ENCODE results near the gene PDS5B. TPM values are rescaled to one million over a fixed set of nuclear protein-coding genes. Genes with fewer than 3 reads are reported as not detected.

Gene PDS5B
- total RNA-seq, 1 donor from 2014 or later, result 62.7 TPM

DNA sequence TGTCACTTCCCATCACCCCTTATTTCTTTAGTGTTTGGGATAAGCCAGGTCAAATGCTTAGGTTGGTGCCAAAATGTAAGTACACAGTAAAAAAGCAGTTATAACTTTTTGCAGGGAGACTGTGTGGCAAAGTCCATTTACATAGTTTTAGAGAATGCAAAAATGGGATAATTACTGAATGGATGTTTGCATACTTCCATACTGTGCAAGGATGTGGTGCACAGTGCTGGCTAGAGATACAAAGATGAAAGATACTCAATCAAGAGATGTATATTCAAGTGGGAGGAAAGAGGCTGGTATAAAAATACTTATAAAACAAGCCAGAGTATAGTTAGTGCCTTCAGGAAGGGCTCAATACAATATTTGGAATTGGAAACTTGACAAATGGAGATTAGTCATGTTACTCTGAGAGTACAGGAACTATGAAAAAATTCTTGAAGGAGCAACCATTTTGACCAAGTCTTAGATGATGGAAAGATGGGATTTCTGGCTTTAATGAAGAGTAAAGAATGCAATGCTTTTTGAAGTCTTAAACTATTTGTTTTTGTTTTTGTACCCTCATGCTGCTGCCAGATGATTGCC, 8.0 kb downstream of the PDS5B start:
- Mint-ChIP-seq H3K36me3 (ENCODE audit: low read depth) (peaks cover 4% of the 10 kb centered on the region), H3K27me3 (ENCODE audit: insufficient read depth) (no peaks in the 10 kb centered on the region), H3K27ac (no peak overlapping the region), H3K9me3 (no peaks in the 10 kb centered on the region), H3K4me3 (no peak overlapping the region), H3K4me1 (ENCODE audit: low read depth) (peaks cover 52% of the 10 kb centered on the region)
- intact Hi-C loops (cut with micrococcal nuclease), result no loop called here
- DNase-seq (ENCODE audit: low spot score), result no peak

DNA sequence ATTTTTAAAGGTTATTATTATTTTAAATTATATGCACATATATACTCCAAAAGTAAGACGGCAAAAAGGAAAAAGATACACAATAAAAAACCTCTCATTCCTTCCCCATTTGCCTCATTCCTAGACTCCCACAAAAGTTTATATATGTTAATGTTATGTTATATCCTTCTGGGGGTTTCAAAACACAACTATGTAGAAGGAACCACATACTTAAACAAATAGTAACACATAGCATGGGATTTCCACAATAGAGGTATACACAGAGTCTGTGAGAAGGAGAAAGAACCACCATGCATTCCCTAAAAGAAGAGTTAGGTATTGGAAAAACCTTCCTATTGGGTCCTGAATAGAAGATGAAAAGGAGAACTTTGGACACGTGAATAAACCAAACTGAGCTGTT, 9.1 kb downstream of the PDS5B start:
- Mint-ChIP-seq H3K9me3 (peaks cover 3% of the 10 kb centered on the region), H3K36me3 (ENCODE audit: low read depth) (peaks cover 8% of the 10 kb centered on the region), H3K27ac (no peak overlapping the region), H3K4me3 (no peak overlapping the region), H3K27me3 (ENCODE audit: insufficient read depth) (no peaks in the 10 kb centered on the region), H3K4me1 (ENCODE audit: low read depth) (peaks cover 42% of the 10 kb centered on the region)
- intact Hi-C loops (cut with micrococcal nuclease), result no loop called here
- DNase-seq (ENCODE audit: low spot score), result no peak

DNA sequence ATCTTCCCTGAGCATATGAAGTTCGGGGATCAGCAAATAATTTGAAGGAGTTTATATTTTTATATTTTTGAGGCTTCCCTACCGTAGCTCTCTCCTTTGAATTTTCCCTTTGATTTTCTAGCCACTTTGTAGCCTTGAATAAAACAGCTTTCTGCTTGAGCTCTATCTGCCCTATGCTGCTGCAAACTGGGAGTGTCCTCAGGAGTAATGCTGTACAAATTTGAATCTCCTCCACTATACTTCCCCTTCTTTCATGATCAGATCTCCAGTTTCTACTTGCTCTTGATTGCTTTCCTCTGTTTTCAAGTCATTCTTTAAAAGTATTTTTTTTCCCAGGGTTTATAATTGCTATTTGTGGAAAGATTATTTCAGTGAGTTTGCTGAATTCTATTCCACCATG, 14.6 kb downstream of the PDS5B start:
- peaks cover 28% of the 10 kb centered on the region for H3K9me3 Mint-ChIP-seq

DNA sequence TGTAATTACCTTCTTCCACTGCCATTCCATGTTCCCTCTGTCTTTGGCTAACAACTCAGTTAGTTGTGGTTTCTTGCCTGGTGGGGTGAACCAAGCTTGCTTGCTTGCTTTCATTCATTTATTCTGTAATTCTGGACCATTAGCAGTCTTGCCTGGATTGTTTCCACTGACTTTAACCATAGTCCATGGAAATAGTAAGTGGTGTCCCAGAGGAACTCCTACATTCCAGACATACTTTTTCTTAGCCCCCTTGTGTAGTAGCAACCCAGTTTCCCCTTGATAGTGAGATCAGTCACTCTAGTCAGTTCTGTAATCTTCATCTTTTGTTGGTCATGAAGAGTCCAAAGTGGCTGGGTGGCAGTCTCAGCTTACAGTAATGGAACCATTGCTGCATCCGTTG, 23.2 kb downstream of the PDS5B start:
- DNase-seq (ENCODE audit: low spot score), result no peak
- Mint-ChIP-seq H3K4me3 (no peak overlapping the region), H3K27ac (no peak overlapping the region), H3K9me3 (peaks cover 32% of the 10 kb centered on the region), H3K4me1 (ENCODE audit: low read depth) (peaks cover 24% of the 10 kb centered on the region), H3K36me3 (ENCODE audit: low read depth) (peaks cover 22% of the 10 kb centered on the region), H3K27me3 (ENCODE audit: insufficient read depth) (peaks cover 1% of the 10 kb centered on the region)
- intact Hi-C loops (cut with micrococcal nuclease), result no loop called here

More for the DNA sequence above, 14.6 kb downstream of the PDS5B start:
- Mint-ChIP-seq H3K4me3 (no peak overlapping the region), H3K36me3 (ENCODE audit: low read depth) (peaks cover 25% of the 10 kb centered on the region), H3K27ac (no peak overlapping the region), H3K27me3 (ENCODE audit: insufficient read depth) (peaks cover 1% of the 10 kb centered on the region), H3K4me1 (ENCODE audit: low read depth) (peaks cover 23% of the 10 kb centered on the region)
- DNase-seq (ENCODE audit: low spot score), result no peak
- intact Hi-C loops (cut with micrococcal nuclease), result no loop called here

DNA sequence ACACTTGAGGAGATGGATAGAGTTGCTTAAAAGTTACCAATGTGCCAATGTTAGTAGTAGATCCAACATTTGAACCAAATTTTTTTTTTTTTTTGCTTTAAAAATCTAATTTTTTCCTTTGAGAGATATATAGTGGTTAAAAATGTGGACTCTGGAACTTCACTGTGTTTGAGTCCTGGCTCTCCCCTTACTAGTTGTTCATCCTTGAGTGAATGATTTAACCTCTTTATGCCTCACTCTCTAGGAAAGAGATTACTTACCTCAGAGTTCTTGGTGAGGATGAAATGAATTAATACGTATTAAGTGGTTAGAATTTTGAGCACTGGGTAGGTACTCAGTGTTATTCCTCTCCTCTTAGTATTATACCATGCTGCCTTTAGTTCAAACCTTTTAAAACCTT, 24.3 kb downstream of the PDS5B start:
- Mint-ChIP-seq H3K27ac (no peak overlapping the region), H3K4me3 (no peak overlapping the region), H3K9me3 (peaks cover 24% of the 10 kb centered on the region), H3K4me1 (ENCODE audit: low read depth) (peaks cover 16% of the 10 kb centered on the region), H3K36me3 (ENCODE audit: low read depth) (peaks cover 17% of the 10 kb centered on the region), H3K27me3 (ENCODE audit: insufficient read depth) (no peaks in the 10 kb centered on the region)
- intact Hi-C loops (cut with micrococcal nuclease), result no loop called here
- DNase-seq (ENCODE audit: low spot score), result no peak

DNA sequence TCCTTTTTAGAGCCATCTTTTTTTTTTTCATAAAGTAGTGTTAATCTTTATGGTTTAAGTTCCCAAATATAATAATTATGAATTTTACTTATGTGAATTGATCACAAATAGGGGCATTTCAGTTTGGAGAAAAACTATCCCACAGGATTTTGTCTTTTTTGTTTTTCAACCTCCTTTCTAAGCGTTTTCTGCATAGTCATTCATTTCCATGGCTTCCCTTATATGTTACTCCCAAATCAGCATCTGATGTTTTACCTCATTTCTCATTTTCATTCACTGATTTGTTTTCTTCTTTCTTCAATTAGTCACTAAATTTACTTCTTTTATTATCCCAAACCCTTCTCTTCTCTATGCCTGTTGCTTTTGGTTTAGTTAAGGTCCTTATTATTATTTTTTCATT, 24.7 kb downstream of the PDS5B start:
- Mint-ChIP-seq H3K9me3 (peaks cover 20% of the 10 kb centered on the region), H3K27me3 (ENCODE audit: insufficient read depth) (no peaks in the 10 kb centered on the region), H3K27ac (no peak overlapping the region), H3K36me3 (ENCODE audit: low read depth) (peaks cover 15% of the 10 kb centered on the region), H3K4me1 (ENCODE audit: low read depth) (peaks cover 15% of the 10 kb centered on the region), H3K4me3 (no peak overlapping the region)
- no peak for DNase-seq (ENCODE audit: low spot score)
- intact Hi-C loops (cut with micrococcal nuclease), result no loop called here

DNA sequence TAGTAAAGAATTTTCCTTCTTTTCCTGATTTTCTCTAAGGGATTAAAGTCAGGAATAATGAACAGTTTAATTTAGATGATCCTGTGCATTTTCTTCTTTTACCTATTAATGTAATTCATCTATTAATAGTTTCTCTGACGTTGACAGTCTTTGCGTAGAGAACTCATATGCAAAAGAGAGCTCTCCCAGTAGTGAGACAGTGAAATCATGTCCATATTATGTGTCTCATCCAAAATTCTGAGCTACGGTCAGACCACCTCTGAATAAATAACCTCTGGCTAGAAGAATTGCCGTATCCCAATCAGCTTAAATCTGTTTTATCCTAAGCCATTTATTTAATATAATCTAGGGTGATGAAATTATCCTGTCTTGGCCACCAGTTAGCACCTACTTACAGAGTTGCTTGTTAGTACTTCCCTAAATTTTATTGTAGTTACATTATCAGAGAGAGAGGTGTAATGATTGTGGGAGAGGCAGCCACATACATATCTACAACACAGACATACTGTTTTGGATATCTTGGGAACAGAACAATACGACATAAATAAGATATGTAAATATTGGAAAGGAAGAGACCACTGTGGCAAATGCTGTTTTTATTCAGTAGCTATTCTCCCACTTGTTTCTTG, 30.7 kb downstream of the PDS5B start:
- intact Hi-C loops (cut with micrococcal nuclease), result no loop called here
- Mint-ChIP-seq H3K4me3 (no peak overlapping the region), H3K27me3 (ENCODE audit: insufficient read depth) (no peaks in the 10 kb centered on the region), H3K36me3 (ENCODE audit: low read depth) (peaks cover 28% of the 10 kb centered on the region), H3K9me3 (peaks cover 37% of the 10 kb centered on the region), H3K4me1 (ENCODE audit: low read depth) (peaks cover 5% of the 10 kb centered on the region), H3K27ac (no peak overlapping the region)
- no peak for DNase-seq (ENCODE audit: low spot score)

DNA sequence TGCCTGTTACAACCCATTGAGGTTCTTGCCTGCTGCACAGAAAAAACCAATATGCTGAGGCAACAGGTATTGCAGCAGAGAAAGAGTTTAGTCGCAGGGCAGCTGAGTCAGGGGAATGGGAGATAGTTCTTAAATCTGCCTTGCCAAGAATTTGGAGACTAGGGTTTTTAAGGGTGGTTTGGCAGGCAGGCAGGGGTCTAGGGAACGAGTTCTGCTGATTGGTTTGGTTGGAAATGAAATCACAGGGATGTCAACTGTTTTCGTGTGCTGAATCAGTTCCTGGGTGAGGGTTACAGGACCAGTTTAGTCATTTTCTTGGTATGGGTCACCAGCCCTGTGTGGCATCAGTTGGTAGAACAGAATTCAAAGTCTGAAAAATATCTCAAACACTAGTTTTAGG, 36.6 kb downstream of the PDS5B start:
- Mint-ChIP-seq H3K4me1 (ENCODE audit: low read depth) (peaks cover 22% of the 10 kb centered on the region), H3K36me3 (ENCODE audit: low read depth) (peaks cover 33% of the 10 kb centered on the region), H3K27ac (no peak overlapping the region), H3K27me3 (ENCODE audit: insufficient read depth) (no peaks in the 10 kb centered on the region), H3K9me3 (peaks cover 37% of the 10 kb centered on the region), H3K4me3 (no peak overlapping the region)
- intact Hi-C loops (cut with micrococcal nuclease), result no loop called here
- DNase-seq (ENCODE audit: low spot score), result no peak

DNA sequence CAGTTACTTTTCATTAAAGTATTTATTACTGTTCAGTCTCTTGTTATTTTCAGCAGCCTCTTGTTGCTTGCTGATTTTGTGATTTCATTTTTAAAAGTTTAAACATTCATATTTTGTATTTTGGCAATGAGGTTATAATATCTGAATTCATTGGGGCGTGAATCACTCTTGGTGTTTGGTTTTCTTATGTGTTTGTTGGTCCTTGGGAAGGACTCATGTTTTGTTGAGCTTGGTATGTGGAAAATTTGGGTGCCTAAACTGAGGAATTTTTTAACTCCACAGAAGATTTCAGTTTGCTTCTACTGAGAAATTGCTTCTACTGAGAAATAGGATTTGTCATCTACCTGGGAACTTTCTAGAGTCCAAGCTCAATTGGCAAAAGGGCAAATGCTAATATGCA, 38.2 kb downstream of the PDS5B start:
- no peak for DNase-seq (ENCODE audit: low spot score)
- no peak overlapping the region for H3K4me3 Mint-ChIP-seq
- H3K27me3 Mint-ChIP-seq (ENCODE audit: insufficient read depth), result no peaks in the 10 kb centered on the region
- intact Hi-C loops (cut with micrococcal nuclease), result no loop called here
- peaks cover 28% of the 10 kb centered on the region for H3K36me3 Mint-ChIP-seq (ENCODE audit: low read depth)
- H3K4me1 Mint-ChIP-seq (ENCODE audit: low read depth), result peaks cover 22% of the 10 kb centered on the region
- H3K27ac Mint-ChIP-seq, result no peak overlapping the region
- peaks cover 29% of the 10 kb centered on the region for H3K9me3 Mint-ChIP-seq

DNA sequence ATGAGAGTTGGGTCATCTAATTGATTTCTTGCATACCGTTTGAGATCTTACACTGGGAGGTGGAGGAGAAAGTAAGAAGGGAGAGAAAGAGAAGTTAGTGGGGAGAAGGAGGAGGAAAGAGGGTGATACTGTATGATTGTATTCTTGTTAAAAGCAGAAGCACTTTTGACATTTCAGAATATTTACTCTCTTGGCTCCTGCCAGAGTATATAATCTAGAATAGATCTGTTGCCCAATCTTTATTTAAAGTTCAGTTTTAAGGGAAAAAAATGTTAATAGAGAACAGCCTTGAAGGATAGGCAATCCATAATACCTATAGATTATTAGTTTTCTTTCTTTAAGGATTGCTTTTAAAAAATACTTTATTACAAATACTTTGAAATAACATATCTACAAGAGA, 41.5 kb downstream of the PDS5B start:
- H3K9me3 Mint-ChIP-seq, result peaks cover 5% of the 10 kb centered on the region

DNA sequence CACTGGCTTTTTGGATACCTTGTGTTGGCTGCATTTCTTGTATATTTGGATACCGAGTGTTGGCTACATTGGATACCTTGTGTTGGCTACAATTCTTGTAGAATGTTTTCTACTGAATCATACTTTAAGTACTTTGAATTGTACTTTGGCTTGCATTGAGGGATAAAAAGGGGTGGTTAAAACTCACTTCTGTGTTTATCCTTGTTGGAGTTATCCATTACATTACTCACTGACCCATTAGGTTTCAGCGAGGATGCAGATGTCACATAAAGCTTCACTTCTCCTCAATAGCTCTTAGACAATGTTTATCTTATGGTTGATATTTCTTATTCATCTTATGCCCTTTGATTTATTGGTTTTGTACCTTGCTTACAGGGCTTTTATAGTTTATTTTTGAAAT, 43.1 kb downstream of the PDS5B start:
- DNase-seq (ENCODE audit: low spot score), result no peak
- intact Hi-C loops (cut with micrococcal nuclease), result no loop called here
- no peaks in the 10 kb centered on the region for H3K27me3 Mint-ChIP-seq (ENCODE audit: insufficient read depth)
- no peaks in the 10 kb centered on the region for H3K9me3 Mint-ChIP-seq
- H3K4me3 Mint-ChIP-seq, result no peak overlapping the region
- peaks cover 14% of the 10 kb centered on the region for H3K36me3 Mint-ChIP-seq (ENCODE audit: low read depth)
- H3K4me1 Mint-ChIP-seq (ENCODE audit: low read depth), result peaks cover 22% of the 10 kb centered on the region
- no peak overlapping the region for H3K27ac Mint-ChIP-seq

More for the DNA sequence above, 41.5 kb downstream of the PDS5B start:
- H3K4me1 Mint-ChIP-seq (ENCODE audit: low read depth), result peaks cover 20% of the 10 kb centered on the region
- peaks cover 20% of the 10 kb centered on the region for H3K36me3 Mint-ChIP-seq (ENCODE audit: low read depth)
- intact Hi-C loops (cut with micrococcal nuclease), result no loop called here
- H3K27ac Mint-ChIP-seq, result no peak overlapping the region
- no peaks in the 10 kb centered on the region for H3K27me3 Mint-ChIP-seq (ENCODE audit: insufficient read depth)
- no peak overlapping the region for H3K4me3 Mint-ChIP-seq
- DNase-seq (ENCODE audit: low spot score), result no peak

DNA sequence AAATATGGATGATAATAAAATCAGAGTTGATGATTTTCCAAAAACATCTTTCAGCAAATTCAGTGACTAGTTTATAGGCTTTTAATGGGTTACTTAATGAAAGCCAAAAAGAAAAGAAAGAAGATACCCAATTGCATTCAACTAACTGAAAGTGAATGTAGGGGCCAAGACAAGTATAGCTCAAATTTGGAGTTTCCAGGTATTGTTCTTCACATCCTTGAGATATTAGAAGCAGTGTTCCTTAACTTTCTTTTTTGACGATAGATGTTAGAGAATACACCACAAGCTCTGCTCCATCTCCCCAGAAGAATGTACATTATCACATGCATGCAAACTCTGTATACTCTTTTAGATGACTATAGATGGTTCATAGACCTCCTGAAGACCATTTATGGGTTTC, 43.6 kb downstream of the PDS5B start:
- no peak for DNase-seq (ENCODE audit: low spot score)
- intact Hi-C loops (cut with micrococcal nuclease), result no loop called here
- no peaks in the 10 kb centered on the region for H3K27me3 Mint-ChIP-seq (ENCODE audit: insufficient read depth)
- peaks cover 22% of the 10 kb centered on the region for H3K4me1 Mint-ChIP-seq (ENCODE audit: low read depth)
- no peaks in the 10 kb centered on the region for H3K9me3 Mint-ChIP-seq
- no peak overlapping the region for H3K27ac Mint-ChIP-seq
- no peak overlapping the region for H3K4me3 Mint-ChIP-seq
- H3K36me3 Mint-ChIP-seq (ENCODE audit: low read depth), result peaks cover 9% of the 10 kb centered on the region

DNA sequence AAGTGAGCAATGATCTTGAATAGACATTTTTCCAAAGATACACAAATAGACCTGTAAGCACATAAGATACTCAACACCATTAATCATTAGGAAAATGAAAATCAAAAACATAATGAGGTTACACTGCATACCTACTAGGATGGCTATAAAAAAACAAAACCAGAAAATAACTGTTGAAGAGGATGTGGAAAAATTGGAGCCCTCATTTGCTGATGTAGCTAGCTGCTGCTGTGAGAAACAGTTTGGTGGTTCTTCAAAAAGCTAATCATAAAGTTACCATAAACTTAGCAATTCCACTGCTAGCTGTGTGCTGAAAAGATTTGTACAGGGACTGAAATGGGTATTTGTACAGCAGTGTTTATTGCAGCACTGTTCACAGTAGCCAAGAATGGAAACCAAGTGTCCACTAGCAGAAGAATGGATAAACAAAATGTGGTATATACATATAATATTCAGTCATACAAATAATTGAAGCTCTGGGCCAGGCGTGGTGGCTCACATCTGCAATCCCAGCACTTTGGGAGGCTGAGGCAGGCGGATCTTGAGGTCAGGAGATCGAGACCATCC, 46.2 kb downstream of the PDS5B start:
- H3K4me1 Mint-ChIP-seq (ENCODE audit: low read depth), result peaks cover 11% of the 10 kb centered on the region
- no peak overlapping the region for H3K4me3 Mint-ChIP-seq
- no peaks in the 10 kb centered on the region for H3K27me3 Mint-ChIP-seq (ENCODE audit: insufficient read depth)
- H3K27ac Mint-ChIP-seq, result no peak overlapping the region
- DNase-seq (ENCODE audit: low spot score), result no peak
- H3K36me3 Mint-ChIP-seq (ENCODE audit: low read depth), result peaks cover 9% of the 10 kb centered on the region
- no peaks in the 10 kb centered on the region for H3K9me3 Mint-ChIP-seq
- intact Hi-C loops (cut with micrococcal nuclease), result no loop called here
